Measurements from ENCODE around the gene TRAPPC5. TPM values are rescaled to one million over a fixed set of nuclear protein-coding genes. Genes with fewer than 3 reads are reported as not detected.

TRAPPC5 gene
- total RNA-seq, 2 experiments from 2014 or later = 91.5 to 150 TPM

- Histone ChIP-seq H3K79me2 (ENCODE audit: insufficient read depth, low read depth, low read length) (no peaks in the 10 kb centered on the region), H3K27ac (ENCODE audit: low read depth, low read length, poor library complexity, severe bottlenecking) (no peak overlapping the region), H3K9me2 (ENCODE audit: insufficient read depth, low read length) (no peaks in the 10 kb centered on the region), H3K36me3 (ENCODE audit: insufficient read depth, low read length) (no peaks in the 10 kb centered on the region), H3K9me3 (ENCODE audit: low read length) (no peaks in the 10 kb centered on the region), H2AFZ (ENCODE audit: low read length) (no peak overlapping the region), H3K4me1 (ENCODE audit: insufficient read depth, low read length, poor library complexity, severe bottlenecking) (peaks cover 2% of the 10 kb centered on the region), H4K20me1 (ENCODE audit: insufficient read depth, low read length) (no peaks in the 10 kb centered on the region), H3K4me2 (ENCODE audit: low read length) (no peak overlapping the region), H3K4me3 (ENCODE audit: low read depth, low read length, poor library complexity, severe bottlenecking) (no peak overlapping the region)
- POLR2A ChIA-PET = no interaction called here
- BruUV-seq (replicated peaks) = no TSS peak
- intact Hi-C loops (cut with micrococcal nuclease; ENCODE audit: unreplicated experiment) = no loop called here
- no peak for TF ChIP-seq CTCF (conservative IDR thresholded peaks at IDR 0.05; ENCODE audit: low read length)
- no peak for TF ChIP-seq EZH2phosphoT487 (IDR thresholded peaks at IDR 0.05; ENCODE audit: borderline replicate concordance, low read depth, low read length)
- CTCF ChIA-PET (ENCODE audit: unreplicated experiment) = no interaction called here
- DNase-seq (ENCODE audit: low spot score) = no peak
Observed at GRCh38 chr19:7670790-7671189, 9.8 kb upstream of the TRAPPC5 start.

GRCh38 chr19:7672522-7672921 lies 8.1 kb upstream of the TRAPPC5 start:
- no peak for DNase-seq (ENCODE audit: low spot score)
- CTCF ChIA-PET (ENCODE audit: unreplicated experiment) = no interaction called here
- peaks cover 19% of the 10 kb centered on the region for H3K4me1 ChIP-seq (ENCODE audit: insufficient read depth, low read length, poor library complexity, severe bottlenecking)
- no peaks in the 10 kb centered on the region for H3K36me3 ChIP-seq (ENCODE audit: insufficient read depth, low read length)
- H3K4me3 ChIP-seq (ENCODE audit: low read depth, low read length, poor library complexity, severe bottlenecking) = no peak overlapping the region
- no peaks in the 10 kb centered on the region for H3K9me2 ChIP-seq (ENCODE audit: insufficient read depth, low read length)
- intact Hi-C loops (cut with micrococcal nuclease; ENCODE audit: unreplicated experiment) = no loop called here
- TF ChIP-seq CTCF (conservative IDR thresholded peaks at IDR 0.05; ENCODE audit: low read length) (no peak), EZH2phosphoT487 (IDR thresholded peaks at IDR 0.05; ENCODE audit: borderline replicate concordance, low read depth, low read length) (no peak)
- no peaks in the 10 kb centered on the region for H3K9me3 ChIP-seq (ENCODE audit: low read length)
- H4K20me1 ChIP-seq (ENCODE audit: insufficient read depth, low read length) = no peaks in the 10 kb centered on the region
- H2AFZ ChIP-seq (ENCODE audit: low read length) = no peak overlapping the region
- no peak overlapping the region for H3K4me2 ChIP-seq (ENCODE audit: low read length)
- H3K27ac ChIP-seq (ENCODE audit: low read depth, low read length, poor library complexity, severe bottlenecking) = no peak overlapping the region
- POLR2A ChIA-PET = no interaction called here
- no peaks in the 10 kb centered on the region for H3K79me2 ChIP-seq (ENCODE audit: insufficient read depth, low read depth, low read length)
- no TSS peak for BruUV-seq (replicated peaks)

GRCh38 chr19:7674010-7675005 lies 6.3 kb upstream of the TRAPPC5 start:
- peak; percentile 66 for DNase-seq (ENCODE audit: low spot score)
- no peaks in the 10 kb centered on the region for H3K9me2 ChIP-seq (ENCODE audit: insufficient read depth, low read length)
- H3K4me2 ChIP-seq (ENCODE audit: low read length) = no peak overlapping the region
- no peak overlapping the region for H3K27ac ChIP-seq (ENCODE audit: low read depth, low read length, poor library complexity, severe bottlenecking)
- no peaks in the 10 kb centered on the region for H3K79me2 ChIP-seq (ENCODE audit: insufficient read depth, low read depth, low read length)
- no peaks in the 10 kb centered on the region for H3K9me3 ChIP-seq (ENCODE audit: low read length)
- no peak overlapping the region for H2AFZ ChIP-seq (ENCODE audit: low read length)
- no peak overlapping the region for H3K4me3 ChIP-seq (ENCODE audit: low read depth, low read length, poor library complexity, severe bottlenecking)
- intact Hi-C loops (cut with micrococcal nuclease; ENCODE audit: unreplicated experiment) = no loop called here
- no peaks in the 10 kb centered on the region for H3K36me3 ChIP-seq (ENCODE audit: insufficient read depth, low read length)
- POLR2A ChIA-PET = no interaction called here
- H3K4me1 ChIP-seq (ENCODE audit: insufficient read depth, low read length, poor library complexity, severe bottlenecking) = peaks cover 29% of the 10 kb centered on the region
- H4K20me1 ChIP-seq (ENCODE audit: insufficient read depth, low read length) = no peaks in the 10 kb centered on the region
- TF ChIP-seq CTCF (conservative IDR thresholded peaks at IDR 0.05; ENCODE audit: low read length) (no peak), EZH2phosphoT487 (IDR thresholded peaks at IDR 0.05; ENCODE audit: borderline replicate concordance, low read depth, low read length) (no peak)
- no TSS peak for BruUV-seq (replicated peaks)
- CTCF ChIA-PET (ENCODE audit: unreplicated experiment) = interaction anchor here (0.6 kb wide), 1 partner anchor 324 kb away, joined by 3 read pairs; no protein-coding TSS in a partner anchor
